DND-41 (cell line): ENCODE results near the gene CFAP157.

Experiments used
- EZH2 ChIP-seq: IDR thresholded peaks from 3 replicates; pipeline ENCODE4 v1.6.1; 2012; ENCODE audit warnings: borderline replicate concordance, low read depth, mild to moderate bottlenecking, moderate library complexity, low read length, inconsistent platforms; ENCODE audit not compliant: severe bottlenecking
- TF ChIP-seq, protein P1 (sequence below): IDR thresholded peaks from 2 replicates; pipeline ENCODE4 v1.5.1; 2012; ENCODE audit warnings: borderline replicate concordance, low read length, moderate library complexity, mild to moderate bottlenecking; ENCODE audit not compliant: poor library complexity, severe bottlenecking; ENCODE audit errors: extremely low read depth

GRCh38 chr9:127734247-127734746, 27.5 kb downstream of the CFAP157 start:
- TF ChIP-seq EZH2, result no peak
- TF ChIP-seq, protein P1, sequence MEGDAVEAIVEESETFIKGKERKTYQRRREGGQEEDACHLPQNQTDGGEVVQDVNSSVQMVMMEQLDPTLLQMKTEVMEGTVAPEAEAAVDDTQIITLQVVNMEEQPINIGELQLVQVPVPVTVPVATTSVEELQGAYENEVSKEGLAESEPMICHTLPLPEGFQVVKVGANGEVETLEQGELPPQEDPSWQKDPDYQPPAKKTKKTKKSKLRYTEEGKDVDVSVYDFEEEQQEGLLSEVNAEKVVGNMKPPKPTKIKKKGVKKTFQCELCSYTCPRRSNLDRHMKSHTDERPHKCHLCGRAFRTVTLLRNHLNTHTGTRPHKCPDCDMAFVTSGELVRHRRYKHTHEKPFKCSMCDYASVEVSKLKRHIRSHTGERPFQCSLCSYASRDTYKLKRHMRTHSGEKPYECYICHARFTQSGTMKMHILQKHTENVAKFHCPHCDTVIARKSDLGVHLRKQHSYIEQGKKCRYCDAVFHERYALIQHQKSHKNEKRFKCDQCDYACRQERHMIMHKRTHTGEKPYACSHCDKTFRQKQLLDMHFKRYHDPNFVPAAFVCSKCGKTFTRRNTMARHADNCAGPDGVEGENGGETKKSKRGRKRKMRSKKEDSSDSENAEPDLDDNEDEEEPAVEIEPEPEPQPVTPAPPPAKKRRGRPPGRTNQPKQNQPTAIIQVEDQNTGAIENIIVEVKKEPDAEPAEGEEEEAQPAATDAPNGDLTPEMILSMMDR, result no peak
